ENCODE data around the gene CHD9. TPM values are rescaled to one million over a fixed set of nuclear protein-coding genes. Genes with fewer than 3 reads are reported as not detected.

Gene CHD9
- total RNA-seq, 4 donors from 2014 or later = 37.4 to 112 (median 64.4) TPM

DNA sequence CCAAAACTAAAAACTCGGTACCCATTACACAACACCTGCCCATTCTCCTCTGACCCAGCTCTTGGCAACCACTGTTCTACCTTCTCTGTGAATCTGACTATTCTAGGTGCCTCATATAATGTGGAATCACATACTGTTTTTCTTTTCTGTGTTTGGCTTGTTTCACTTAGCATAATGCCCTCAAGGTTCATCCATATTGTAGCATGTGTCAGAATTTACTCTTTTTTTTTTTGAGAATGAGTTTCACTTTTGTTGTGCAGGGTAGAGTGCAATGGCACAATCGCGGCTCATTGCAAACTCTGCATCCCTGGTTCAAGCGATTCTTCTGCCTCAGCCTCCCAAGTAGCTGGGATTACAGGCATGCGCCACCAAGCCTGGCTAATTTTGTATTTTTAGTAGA is 320.0 kb downstream of the CHD9 start:
- 94 to 98% methylated on average over 4 to 5 of the region's 5 CpGs for WGBS, 2 donors (ENCODE audit: low coverage in 1 of 2)
- no peak for DNase-seq
- H3K27ac ChIP-seq = no peak overlapping the region
- H3K36me3 ChIP-seq = no peaks in the 10 kb centered on the region
- H3K4me1 ChIP-seq = peaks cover 0 to 8% (median 0%) of the 10 kb centered on the region in 4 donors
- in situ Hi-C loops (cut with MboI; ENCODE audit: low pct_ligation_motif_present in 1 of 4, low pct_unique_long_range_greater_than_20kb in 1 of 4, low sequenced_read_pairs in 3 of 4) = no loop called here
- no peak overlapping the region for H3K4me3 ChIP-seq
- TF ChIP-seq POLR2A (IDR thresholded peaks at IDR 0.05) = no peak
- TF ChIP-seq EP300 (IDR thresholded peaks at IDR 0.05; ENCODE audit: low read depth) = no peak
- no peak for TF ChIP-seq POLR2AphosphoS5 (IDR thresholded peaks at IDR 0.05)
- TF ChIP-seq, protein P1, sequence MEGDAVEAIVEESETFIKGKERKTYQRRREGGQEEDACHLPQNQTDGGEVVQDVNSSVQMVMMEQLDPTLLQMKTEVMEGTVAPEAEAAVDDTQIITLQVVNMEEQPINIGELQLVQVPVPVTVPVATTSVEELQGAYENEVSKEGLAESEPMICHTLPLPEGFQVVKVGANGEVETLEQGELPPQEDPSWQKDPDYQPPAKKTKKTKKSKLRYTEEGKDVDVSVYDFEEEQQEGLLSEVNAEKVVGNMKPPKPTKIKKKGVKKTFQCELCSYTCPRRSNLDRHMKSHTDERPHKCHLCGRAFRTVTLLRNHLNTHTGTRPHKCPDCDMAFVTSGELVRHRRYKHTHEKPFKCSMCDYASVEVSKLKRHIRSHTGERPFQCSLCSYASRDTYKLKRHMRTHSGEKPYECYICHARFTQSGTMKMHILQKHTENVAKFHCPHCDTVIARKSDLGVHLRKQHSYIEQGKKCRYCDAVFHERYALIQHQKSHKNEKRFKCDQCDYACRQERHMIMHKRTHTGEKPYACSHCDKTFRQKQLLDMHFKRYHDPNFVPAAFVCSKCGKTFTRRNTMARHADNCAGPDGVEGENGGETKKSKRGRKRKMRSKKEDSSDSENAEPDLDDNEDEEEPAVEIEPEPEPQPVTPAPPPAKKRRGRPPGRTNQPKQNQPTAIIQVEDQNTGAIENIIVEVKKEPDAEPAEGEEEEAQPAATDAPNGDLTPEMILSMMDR (IDR thresholded peaks at IDR 0.05) = no peak
- intact Hi-C loops (cut with DNase I; ENCODE audit: low total_unique reads) = no loop called here
- H3K27me3 ChIP-seq = peaks cover 27% of the 10 kb centered on the region
- no peaks in the 10 kb centered on the region for H3K9me3 ChIP-seq

DNA sequence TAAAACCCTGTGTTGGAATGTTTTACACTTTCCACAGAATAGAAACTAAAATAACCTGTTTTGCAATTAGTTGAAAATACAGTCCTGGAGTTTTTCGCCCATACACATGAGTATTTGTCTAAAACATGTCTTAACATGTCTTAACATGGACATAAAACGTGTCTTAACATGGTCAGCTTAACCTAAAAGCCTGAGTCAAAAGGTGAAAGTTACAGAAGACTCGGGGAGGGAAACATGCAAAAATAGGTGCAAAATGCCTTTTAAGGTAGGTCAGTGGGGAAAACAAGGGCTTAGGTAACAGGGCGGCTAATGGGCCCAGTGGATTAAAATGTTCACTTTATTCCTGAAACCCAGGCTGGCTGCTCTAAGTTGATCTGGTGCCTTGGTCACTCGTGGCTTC is 323.3 kb downstream of the CHD9 start:
- H3K4me1 ChIP-seq = peaks cover 0 to 3% (median 0%) of the 10 kb centered on the region in 4 donors
- TF ChIP-seq, protein P1 (IDR thresholded peaks at IDR 0.05) = no peak
- TF ChIP-seq EP300 (IDR thresholded peaks at IDR 0.05; ENCODE audit: low read depth) (no peak), POLR2A (IDR thresholded peaks at IDR 0.05) (no peak), POLR2AphosphoS5 (IDR thresholded peaks at IDR 0.05) (no peak)

More for the DNA sequence above, 323.3 kb downstream of the CHD9 start:
- no peak overlapping the region for H3K4me3 ChIP-seq
- H3K27me3 ChIP-seq = peaks cover 22% of the 10 kb centered on the region
- no peaks in the 10 kb centered on the region for H3K36me3 ChIP-seq
- WGBS, 2 donors (ENCODE audit: low coverage in 1 of 2) = 42 to 47% methylated on average over 4 to 5 of the region's 5 CpGs
- H3K27ac ChIP-seq = no peak overlapping the region
- in situ Hi-C loops (cut with MboI; ENCODE audit: low pct_ligation_motif_present in 1 of 4, low pct_unique_long_range_greater_than_20kb in 1 of 4, low sequenced_read_pairs in 3 of 4) = no loop called here
- no peak for DNase-seq
- intact Hi-C loops (cut with DNase I; ENCODE audit: low total_unique reads) = no loop called here
- H3K9me3 ChIP-seq = no peaks in the 10 kb centered on the region

Small RNAs within 50 kb of the gene (small RNA-seq; reads per million reads assigned to genes)
- 0 reads per million in 4 donors for gene RF01210
- gene RNA5SP427 = 0 reads per million in 4 donors

Other genes starting within 250 kb of the CHD9 start
- gene CHD9NB, start 2.1 kb upstream of the CHD9 start, total RNA-seq = 1 to 10 TPM in 2 of 4 donors, not detected in 2; 3.0 to 3.1 TPM